Measurements from ENCODE around the gene AUTS2. TPM values are rescaled to one million over a fixed set of nuclear protein-coding genes. Genes with fewer than 3 reads are reported as not detected.

Gene AUTS2
- total and polyA plus RNA-seq, 10 of the 15 experiments (the other 5 are each of a cell fraction or from before 2014, with no cell fraction given) = 6.4 to 55.6 (median 21.6) TPM

GRCh38 chr7:69620063-69620462 is 21.8 kb downstream of the AUTS2 start:
- no peak overlapping the region for H3K4me2 ChIP-seq (ENCODE audit: control insufficient read depth, insufficient read depth)
- BruUV-seq (replicated peaks) = no TSS peak
- no peak for FAIRE-seq
- TF ChIP-seq NRF1 (conservative IDR thresholded peaks at IDR 0.05; ENCODE audit: low read depth, low read length) (no peak), SREBF2 (IDR thresholded peaks at IDR 0.05; ENCODE audit: low read length) (no peak), FOXK2 (IDR thresholded peaks at IDR 0.05) (no peak), PRDM15 (CRISPR knock-in tag; IDR thresholded peaks at IDR 0.05) (no peak), SRF (IDR thresholded peaks at IDR 0.05; ENCODE audit: low read depth in 2 of 2, low read length in 2 of 2) (no peak), ZNF274 (IDR thresholded peaks at IDR 0.05; ENCODE audit: insufficient read depth, insufficient read length) (no peak), CBX5 (IDR thresholded peaks at IDR 0.05; ENCODE audit: low read depth) (no peak), BACH1 (IDR thresholded peaks at IDR 0.05; ENCODE audit: borderline replicate concordance) (no peak), E2F8 (IDR thresholded peaks at IDR 0.05; ENCODE audit: low read depth, partially characterized antibody) (no peak), ZBTB40 (IDR thresholded peaks at IDR 0.05; ENCODE audit: borderline replicate concordance) (no peak), ZZZ3 (IDR thresholded peaks at IDR 0.05; ENCODE audit: control insufficient read depth, insufficient read length, low read depth) (no peak), BRCA1 (IDR thresholded peaks at IDR 0.05; ENCODE audit: low read depth, low read length) (no peak), POU2F2 (IDR thresholded peaks at IDR 0.05; ENCODE audit: borderline replicate concordance, low read depth, low read length) (no peak), ZBED1 (IDR thresholded peaks at IDR 0.05; ENCODE audit: borderline replicate concordance) (no peak)

More at GRCh38 chr7:69620063-69620462, 21.8 kb downstream of the AUTS2 start:
- WGBS (ENCODE audit: insufficient coverage, insufficient replicate concordance, low lambda C conversion rate, missing lambda C conversion rate) = 29% methylated on average over 4 of the region's 4 CpGs
- Histone ChIP-seq H4K20me1 (ENCODE audit: control insufficient read depth, insufficient read depth) (no peaks in the 10 kb centered on the region), H3K9me3 (replicated peaks; ENCODE audit: control insufficient read depth, insufficient read depth, low read length) (no peaks in the 10 kb centered on the region), H3K4me3 (no peak overlapping the region), H3K36me3 (ENCODE audit: control insufficient read depth in 2 of 2, insufficient read depth in 2 of 2, low read length in 1 of 2) (no peaks in the 10 kb centered on the region), H3K4me1 (ENCODE audit: control insufficient read depth, insufficient read depth, low read length) (peaks cover 7% of the 10 kb centered on the region; the same call in 1 of the 2 replicates), H3K27ac (ENCODE audit: control insufficient read depth, insufficient read depth) (no peak overlapping the region), H3K9ac (ENCODE audit: control insufficient read depth, insufficient read depth, low read length) (no peak overlapping the region), H3K27me3 (replicated peaks in 1 of 2; ENCODE audit: control insufficient read depth in 2 of 2, insufficient read depth in 2 of 2, low read length in 1 of 2) (no peaks in the 10 kb centered on the region), H3K79me2 (ENCODE audit: control insufficient read depth, insufficient read depth, low read length) (peaks cover 2% of the 10 kb centered on the region), H2AFZ (ENCODE audit: control insufficient read depth, low read depth, low read length) (no peak overlapping the region)
- ChIA-PET RAD21 (ENCODE audit: unreplicated experiment) (interaction anchor here (0.8 to 3.7 kb wide), 11 partner anchors 9 to 205 kb away, joined by 3 to 22 read pairs (median 5); no protein-coding TSS in a partner anchor), CTCF (interaction anchor here (0.7 to 2.4 kb wide), 5 partner anchors 9 to 1067 kb away, joined by 3 to 17 read pairs (median 3); no protein-coding TSS in a partner anchor), SMC1A (ENCODE audit: uncharacterized antibody, unreplicated experiment) (interaction anchor here (0.6 to 4.5 kb wide), 17 partner anchors 10 to 1472 kb away, joined by 3 to 32 read pairs (median 4); no protein-coding TSS in a partner anchor), POLR2A (interaction anchor here (1.2 to 2.0 kb wide), 3 partner anchors 13 to 23 kb away, joined by 3 to 4 read pairs (median 4); no protein-coding TSS in a partner anchor)
- ATAC-seq = no peak
- DNase-seq (ENCODE audit: low read depth, low spot score) = no peak
- in situ Hi-C loops (cut with MboI) (no loop called here), intact Hi-C loops (cut with micrococcal nuclease; ENCODE audit: unreplicated experiment) (no loop called here)

Data from GM12878 (cell line).